DND-41 (cell line): ENCODE measurements around the gene FOXL2.

ENCODE experiments used
- ATAC-seq: fragments of 200-7000 bp; cut with Tn5 transposase; 3 replicates; pipeline ENCODE4 v1.9.1; 2021; ENCODE audit warnings: low read depth; ENCODE audit not compliant: insufficient read depth
- DNase-seq: peaks from one replicate; pipeline ENCODE4 v3.0.0-alpha.2; 2020
- H2AFZ ChIP-seq: 2 replicates; pipeline ENCODE4 v1.6.0; 2012; ENCODE audit warnings: low read depth, low read length
- H3K27ac ChIP-seq: 2 replicates; pipeline ENCODE4 v1.5.1; 2012; ENCODE audit warnings: low read length, inconsistent platforms
- H3K27me3 ChIP-seq: fragments of 200-600 bp; sonication (generic); 2 replicates; pipeline ENCODE4 v1.6.0; 2012; ENCODE audit warnings: low read length, mild to moderate bottlenecking, inconsistent platforms; ENCODE audit not compliant: insufficient read depth, poor library complexity
- H3K36me3 ChIP-seq: 2 replicates; pipeline ENCODE4 v1.5.1; 2012; ENCODE audit warnings: low read length, inconsistent platforms; ENCODE audit not compliant: insufficient read depth
- H3K4me1 ChIP-seq: 2 replicates; pipeline ENCODE4 v1.5.1; 2012; ENCODE audit warnings: mild to moderate bottlenecking, low read length; ENCODE audit not compliant: insufficient read depth
- H3K4me2 ChIP-seq: 2 replicates; pipeline ENCODE4 v1.6.0; 2012; ENCODE audit warnings: mild to moderate bottlenecking, moderate library complexity, low read length, inconsistent platforms; ENCODE audit not compliant: insufficient read depth
- H3K4me3 ChIP-seq, 2 experiments: fragments of 200-600 bp in 1 of 2; shearing (Covaris generic) in 1 of 2; 2 replicates each; pipeline ENCODE4 v1.5.1; 2012 to 2016; ENCODE audit warnings: inconsistent platforms in 2 of 2, low read length in 2 of 2, mild to moderate bottlenecking in 2 of 2, low read depth in 1 of 2, moderate library complexity in 1 of 2
- H3K79me2 ChIP-seq: 2 replicates; pipeline ENCODE4 v1.6.0; 2012; ENCODE audit warnings: low read length, inconsistent platforms; ENCODE audit not compliant: insufficient read depth
- H3K9ac ChIP-seq: 2 replicates; pipeline ENCODE4 v1.6.0; 2012; ENCODE audit warnings: low read depth, mild to moderate bottlenecking, inconsistent platforms, low read length, moderate library complexity
- H3K9me3 ChIP-seq: 2 replicates; pipeline ENCODE4 v1.5.1; 2012; ENCODE audit warnings: low read length, moderate library complexity, mild to moderate bottlenecking, inconsistent platforms; ENCODE audit not compliant: insufficient read depth, severe bottlenecking
- H4K20me1 ChIP-seq: 2 replicates; pipeline ENCODE4 v1.6.0; 2012; ENCODE audit warnings: low read length; ENCODE audit not compliant: insufficient read depth
- EZH2 ChIP-seq: IDR thresholded peaks from 3 replicates; pipeline ENCODE4 v1.6.1; 2012; ENCODE audit warnings: borderline replicate concordance, low read depth, mild to moderate bottlenecking, moderate library complexity, low read length, inconsistent platforms; ENCODE audit not compliant: severe bottlenecking
- TF ChIP-seq, protein P1 (sequence below): IDR thresholded peaks from 2 replicates; pipeline ENCODE4 v1.5.1; 2012; ENCODE audit warnings: borderline replicate concordance, low read length, moderate library complexity, mild to moderate bottlenecking; ENCODE audit not compliant: poor library complexity, severe bottlenecking; ENCODE audit errors: extremely low read depth

FOXL2 gene

DNA sequence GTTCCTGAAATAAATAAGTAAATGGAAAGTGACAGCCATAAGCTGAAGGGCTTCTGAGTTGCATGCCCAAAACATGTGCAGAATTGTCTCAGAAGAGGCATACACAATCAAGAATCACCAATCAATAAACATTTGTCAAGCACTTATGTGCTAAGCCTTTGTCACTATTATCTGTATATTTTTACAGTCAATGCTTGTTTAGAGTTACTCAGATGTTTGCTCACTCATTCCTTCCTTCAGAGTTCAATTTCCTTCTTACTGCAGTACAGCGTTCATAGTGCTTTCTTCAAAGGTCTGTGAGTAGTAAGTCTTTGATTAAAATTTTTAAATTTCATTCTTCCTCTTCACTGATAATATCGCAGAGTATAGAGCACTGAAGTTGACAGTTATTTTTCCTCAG lies 17.3 kb upstream of the FOXL2 start:
- Histone ChIP-seq H3K4me1 (no peaks in the 10 kb centered on the region), H3K79me2 (no peaks in the 10 kb centered on the region), H2AFZ (no peak overlapping the region), H3K9me3 (peaks cover 10% of the 10 kb centered on the region), H3K9ac (no peak overlapping the region), H3K27ac (no peak overlapping the region), H3K4me2 (no peak overlapping the region), H3K36me3 (no peaks in the 10 kb centered on the region), H3K4me3 (no peak overlapping the region), H4K20me1 (no peaks in the 10 kb centered on the region), H3K27me3 (no peaks in the 10 kb centered on the region)
- DNase-seq (no peak), ATAC-seq (no peak)
- TF ChIP-seq, protein P1, sequence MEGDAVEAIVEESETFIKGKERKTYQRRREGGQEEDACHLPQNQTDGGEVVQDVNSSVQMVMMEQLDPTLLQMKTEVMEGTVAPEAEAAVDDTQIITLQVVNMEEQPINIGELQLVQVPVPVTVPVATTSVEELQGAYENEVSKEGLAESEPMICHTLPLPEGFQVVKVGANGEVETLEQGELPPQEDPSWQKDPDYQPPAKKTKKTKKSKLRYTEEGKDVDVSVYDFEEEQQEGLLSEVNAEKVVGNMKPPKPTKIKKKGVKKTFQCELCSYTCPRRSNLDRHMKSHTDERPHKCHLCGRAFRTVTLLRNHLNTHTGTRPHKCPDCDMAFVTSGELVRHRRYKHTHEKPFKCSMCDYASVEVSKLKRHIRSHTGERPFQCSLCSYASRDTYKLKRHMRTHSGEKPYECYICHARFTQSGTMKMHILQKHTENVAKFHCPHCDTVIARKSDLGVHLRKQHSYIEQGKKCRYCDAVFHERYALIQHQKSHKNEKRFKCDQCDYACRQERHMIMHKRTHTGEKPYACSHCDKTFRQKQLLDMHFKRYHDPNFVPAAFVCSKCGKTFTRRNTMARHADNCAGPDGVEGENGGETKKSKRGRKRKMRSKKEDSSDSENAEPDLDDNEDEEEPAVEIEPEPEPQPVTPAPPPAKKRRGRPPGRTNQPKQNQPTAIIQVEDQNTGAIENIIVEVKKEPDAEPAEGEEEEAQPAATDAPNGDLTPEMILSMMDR: no peak
- no peak for TF ChIP-seq EZH2

DNA sequence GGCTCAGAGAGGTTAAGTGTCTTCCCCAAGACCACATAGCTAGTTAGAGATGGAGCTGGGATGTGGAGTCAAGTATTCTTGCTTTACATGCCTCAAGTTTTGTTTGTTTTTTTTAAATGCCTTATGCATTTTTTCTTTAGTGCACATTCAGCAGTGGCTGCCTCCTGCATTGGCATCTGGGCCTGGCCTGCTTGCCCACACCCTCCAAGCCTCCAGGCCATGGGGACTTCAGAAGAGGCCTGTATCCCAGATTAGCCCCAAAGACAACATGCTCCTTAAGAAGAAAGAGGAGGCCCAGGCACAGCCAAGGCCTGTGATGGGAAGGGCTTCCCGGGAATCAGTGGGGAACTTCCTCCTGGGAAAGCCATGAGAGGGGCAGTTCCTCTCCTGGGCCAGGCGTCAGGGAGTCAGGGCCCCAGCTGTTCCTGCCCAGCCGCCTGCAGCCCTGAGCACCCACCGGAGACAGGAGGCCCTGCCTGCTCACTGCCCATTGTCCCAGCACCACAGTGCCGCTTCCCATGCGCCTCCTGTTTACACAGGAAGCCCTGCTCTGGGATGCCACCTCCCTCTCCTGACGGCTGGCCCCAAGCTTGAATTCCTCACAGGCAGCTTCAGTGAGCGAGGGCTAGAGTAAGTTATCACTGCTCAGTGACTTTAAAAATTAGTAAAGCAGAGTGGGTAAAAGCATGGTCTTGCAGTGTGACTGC lies 16.1 kb upstream of the FOXL2 start:
- Histone ChIP-seq H3K36me3 (no peaks in the 10 kb centered on the region), H3K4me2 (no peak overlapping the region), H2AFZ (no peak overlapping the region), H3K4me1 (no peaks in the 10 kb centered on the region), H3K27ac (no peak overlapping the region), H3K79me2 (no peaks in the 10 kb centered on the region), H3K4me3 (no peak overlapping the region), H3K27me3 (no peaks in the 10 kb centered on the region), H3K9ac (no peak overlapping the region), H3K9me3 (peaks cover 10% of the 10 kb centered on the region), H4K20me1 (no peaks in the 10 kb centered on the region)
- ATAC-seq (no peak), DNase-seq (no peak)
- TF ChIP-seq EZH2: no peak
- TF ChIP-seq, protein P1: no peak

DNA sequence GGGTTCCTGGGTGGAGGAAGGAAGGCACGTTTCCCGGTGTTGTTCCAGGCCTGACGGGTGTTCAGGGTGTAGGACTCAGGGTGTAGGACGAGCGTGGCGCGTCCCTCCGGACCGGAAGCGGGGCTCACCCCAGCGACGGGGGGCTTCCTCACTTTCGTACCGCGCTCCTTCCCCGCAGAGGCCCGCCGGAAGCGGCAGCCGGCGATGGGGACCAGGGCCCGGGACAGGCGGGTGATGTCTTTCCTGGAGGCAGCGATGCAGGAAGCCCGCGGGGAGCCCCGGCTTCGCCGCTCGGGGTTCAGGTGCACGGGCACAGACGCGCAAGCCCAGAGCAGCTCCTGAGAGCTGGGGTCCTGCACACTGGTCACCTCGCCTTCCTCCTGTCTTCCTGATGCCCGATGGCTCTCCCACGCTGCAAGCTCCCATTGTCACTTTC lies 13.5 kb upstream of the FOXL2 start:
- DNase-seq (no peak), ATAC-seq (no peak)
- peaks cover 10% of the 10 kb centered on the region for H3K9me3 ChIP-seq
- no peak overlapping the region for H3K4me3 ChIP-seq
- H3K27ac ChIP-seq: no peak overlapping the region
- H3K79me2 ChIP-seq: no peaks in the 10 kb centered on the region
- no peak overlapping the region for H2AFZ ChIP-seq
- H3K36me3 ChIP-seq: no peaks in the 10 kb centered on the region
- no peak overlapping the region for H3K4me2 ChIP-seq
- H4K20me1 ChIP-seq: no peaks in the 10 kb centered on the region
- H3K4me1 ChIP-seq: no peaks in the 10 kb centered on the region
- TF ChIP-seq, protein P1: no peak
- TF ChIP-seq EZH2: no peak
- H3K9ac ChIP-seq: no peak overlapping the region
- no peaks in the 10 kb centered on the region for H3K27me3 ChIP-seq
